WERI-Rb-1 (cell line): ENCODE measurements around the gene UIMC1.

Source experiments
- DNase-seq: peaks from one replicate; pipeline ENCODE4 v3.0.0-alpha.2; 2020
- H3K27ac ChIP-seq: fragments of 250-450 bp; sonication (Bioruptor Pico); 2 replicates; pipeline ENCODE4 v1.5.1; 2020; ENCODE audit warnings: mild to moderate bottlenecking, moderate library complexity
- H3K27me3 ChIP-seq: fragments of 250-450 bp; sonication (Bioruptor Pico); 2 replicates; pipeline ENCODE4 v1.5.1; 2021; ENCODE audit warnings: mild to moderate bottlenecking, low read depth, moderate library complexity; ENCODE audit not compliant: insufficient read depth, severe bottlenecking
- H3K36me3 ChIP-seq: fragments of 250-450 bp; sonication (Bioruptor Pico); 2 replicates; pipeline ENCODE4 v1.5.1; 2020; ENCODE audit warnings: mild to moderate bottlenecking, moderate library complexity
- H3K4me3 ChIP-seq: 2 replicates; pipeline ENCODE4 v1.5.1; 2011; ENCODE audit warnings: low read depth, mild to moderate bottlenecking, control low read depth, low read length
- H3K9me3 ChIP-seq: fragments of 250-450 bp; sonication (Bioruptor Pico); 2 replicates; pipeline ENCODE4 v1.5.1; 2021; ENCODE audit warnings: mild to moderate bottlenecking, moderate library complexity; ENCODE audit not compliant: severe bottlenecking
- TF ChIP-seq, protein P1 (sequence below): IDR thresholded peaks from 2 replicates; pipeline ENCODE4 v1.5.1; 2011; ENCODE audit warnings: low read depth, mild to moderate bottlenecking, control low read depth, inconsistent platforms, low read length

The UIMC1 gene

DNA sequence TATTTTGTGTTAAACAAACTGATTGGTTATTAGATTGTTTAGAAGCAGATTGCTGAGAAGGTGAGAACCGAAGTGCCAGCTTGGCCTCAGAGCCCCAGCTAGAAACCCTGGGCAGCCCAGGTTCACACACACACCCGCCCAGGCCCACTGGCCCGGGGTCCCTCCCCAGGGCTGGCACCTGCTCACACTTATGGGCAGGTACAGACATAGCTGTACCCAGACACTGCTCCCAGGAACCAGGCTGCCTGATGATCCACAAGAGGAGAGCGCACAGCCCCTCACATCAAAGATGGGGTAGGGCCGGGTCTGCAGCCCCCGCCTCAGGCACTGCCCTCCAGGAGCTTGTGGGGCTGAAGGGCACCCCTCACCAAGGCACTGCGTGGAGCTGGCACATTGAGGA, 140.6 kb downstream of the UIMC1 start:
- no peak overlapping the region for H3K4me3 ChIP-seq
- H3K27ac ChIP-seq = no peak overlapping the region
- H3K9me3 ChIP-seq = no peaks in the 10 kb centered on the region
- TF ChIP-seq, protein P1, sequence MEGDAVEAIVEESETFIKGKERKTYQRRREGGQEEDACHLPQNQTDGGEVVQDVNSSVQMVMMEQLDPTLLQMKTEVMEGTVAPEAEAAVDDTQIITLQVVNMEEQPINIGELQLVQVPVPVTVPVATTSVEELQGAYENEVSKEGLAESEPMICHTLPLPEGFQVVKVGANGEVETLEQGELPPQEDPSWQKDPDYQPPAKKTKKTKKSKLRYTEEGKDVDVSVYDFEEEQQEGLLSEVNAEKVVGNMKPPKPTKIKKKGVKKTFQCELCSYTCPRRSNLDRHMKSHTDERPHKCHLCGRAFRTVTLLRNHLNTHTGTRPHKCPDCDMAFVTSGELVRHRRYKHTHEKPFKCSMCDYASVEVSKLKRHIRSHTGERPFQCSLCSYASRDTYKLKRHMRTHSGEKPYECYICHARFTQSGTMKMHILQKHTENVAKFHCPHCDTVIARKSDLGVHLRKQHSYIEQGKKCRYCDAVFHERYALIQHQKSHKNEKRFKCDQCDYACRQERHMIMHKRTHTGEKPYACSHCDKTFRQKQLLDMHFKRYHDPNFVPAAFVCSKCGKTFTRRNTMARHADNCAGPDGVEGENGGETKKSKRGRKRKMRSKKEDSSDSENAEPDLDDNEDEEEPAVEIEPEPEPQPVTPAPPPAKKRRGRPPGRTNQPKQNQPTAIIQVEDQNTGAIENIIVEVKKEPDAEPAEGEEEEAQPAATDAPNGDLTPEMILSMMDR = no peak
- DNase-seq = no peak
- no peaks in the 10 kb centered on the region for H3K27me3 ChIP-seq
- H3K36me3 ChIP-seq = no peaks in the 10 kb centered on the region

DNA sequence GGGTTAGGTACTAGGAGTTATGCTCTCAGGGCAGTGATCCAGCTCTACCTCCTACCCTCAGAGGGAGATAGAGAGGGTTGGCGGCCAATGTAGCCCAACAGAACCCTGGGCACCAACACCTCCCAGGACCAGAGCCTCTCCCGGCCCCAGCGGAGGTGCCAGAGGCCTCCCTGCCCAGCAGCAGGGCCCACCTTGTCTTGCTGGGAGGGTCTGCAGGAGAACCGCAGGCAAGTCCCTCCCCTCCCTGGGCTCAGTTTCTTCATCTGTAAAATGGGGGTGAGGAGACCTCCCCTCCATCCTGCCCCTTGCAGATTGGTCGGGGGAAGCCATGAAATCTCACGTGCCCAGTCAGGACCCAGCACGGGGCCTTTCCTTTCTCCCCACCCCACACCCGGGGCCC, 141.8 kb downstream of the UIMC1 start:
- Histone ChIP-seq H3K36me3 (no peaks in the 10 kb centered on the region), H3K27me3 (no peaks in the 10 kb centered on the region), H3K4me3 (no peak overlapping the region), H3K9me3 (no peaks in the 10 kb centered on the region), H3K27ac (no peak overlapping the region)
- no peak for DNase-seq
- TF ChIP-seq, protein P1 = no peak

DNA sequence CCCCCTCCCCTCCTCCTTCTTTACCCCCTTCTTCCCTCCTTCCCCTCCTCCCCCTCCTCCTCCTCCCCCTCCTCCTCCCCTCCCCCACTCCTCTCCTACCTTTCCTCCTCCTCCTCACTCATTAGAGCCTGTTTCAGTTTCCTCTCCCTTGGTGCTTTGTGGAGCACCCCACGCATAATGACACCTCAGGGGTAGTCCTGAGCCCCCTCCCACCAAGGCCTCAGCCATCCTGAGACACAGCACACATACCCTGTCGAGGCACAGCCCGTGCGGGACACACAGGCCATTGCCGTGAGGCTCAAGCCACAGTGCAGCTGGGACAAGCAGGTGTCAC, 142.8 kb downstream of the UIMC1 start:
- Histone ChIP-seq H3K4me3 (no peak overlapping the region), H3K27ac (no peak overlapping the region), H3K27me3 (no peaks in the 10 kb centered on the region), H3K36me3 (no peaks in the 10 kb centered on the region), H3K9me3 (no peaks in the 10 kb centered on the region)
- TF ChIP-seq, protein P1 = no peak
- no peak for DNase-seq

DNA sequence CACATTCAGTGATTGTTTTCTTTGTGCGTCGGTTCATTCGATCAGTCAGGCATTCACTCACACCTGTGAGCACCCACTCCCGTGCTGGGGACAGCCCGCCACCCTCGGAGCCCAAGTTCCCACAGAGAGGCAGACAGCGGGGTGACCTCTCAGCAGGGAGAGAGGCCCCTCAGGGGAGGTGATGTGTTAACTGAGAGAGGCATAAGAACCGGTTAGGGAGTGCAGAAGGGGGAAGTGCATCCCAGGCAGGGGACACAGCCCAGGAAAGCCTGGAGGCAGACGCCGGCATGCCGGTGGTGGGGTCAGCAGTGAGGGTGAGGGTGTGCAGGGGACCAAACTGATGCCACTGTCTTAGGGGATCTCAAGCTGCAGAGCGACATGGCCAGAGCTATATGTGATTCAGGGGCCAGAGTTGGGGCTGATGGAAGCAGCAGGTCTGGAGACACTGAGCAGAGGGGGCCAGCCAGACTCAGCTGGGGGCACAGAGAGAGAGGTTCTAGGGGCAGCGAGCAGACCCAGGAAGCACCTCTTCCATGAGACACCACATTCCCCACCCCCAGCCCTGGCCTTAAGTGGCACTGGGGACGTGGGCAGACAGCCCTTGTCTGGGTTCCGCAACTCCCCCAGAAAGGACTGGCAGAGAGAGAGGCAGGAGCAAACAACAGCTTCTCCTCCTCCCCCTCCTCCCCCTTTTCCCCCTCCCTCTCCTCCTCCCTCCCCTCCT, 143.4 kb downstream of the UIMC1 start:
- H3K36me3 ChIP-seq = no peaks in the 10 kb centered on the region
- H3K27ac ChIP-seq = no peak overlapping the region
- H3K9me3 ChIP-seq = no peaks in the 10 kb centered on the region
- no peaks in the 10 kb centered on the region for H3K27me3 ChIP-seq
- no peak overlapping the region for H3K4me3 ChIP-seq
- TF ChIP-seq, protein P1 = no peak
- DNase-seq = no peak

DNA sequence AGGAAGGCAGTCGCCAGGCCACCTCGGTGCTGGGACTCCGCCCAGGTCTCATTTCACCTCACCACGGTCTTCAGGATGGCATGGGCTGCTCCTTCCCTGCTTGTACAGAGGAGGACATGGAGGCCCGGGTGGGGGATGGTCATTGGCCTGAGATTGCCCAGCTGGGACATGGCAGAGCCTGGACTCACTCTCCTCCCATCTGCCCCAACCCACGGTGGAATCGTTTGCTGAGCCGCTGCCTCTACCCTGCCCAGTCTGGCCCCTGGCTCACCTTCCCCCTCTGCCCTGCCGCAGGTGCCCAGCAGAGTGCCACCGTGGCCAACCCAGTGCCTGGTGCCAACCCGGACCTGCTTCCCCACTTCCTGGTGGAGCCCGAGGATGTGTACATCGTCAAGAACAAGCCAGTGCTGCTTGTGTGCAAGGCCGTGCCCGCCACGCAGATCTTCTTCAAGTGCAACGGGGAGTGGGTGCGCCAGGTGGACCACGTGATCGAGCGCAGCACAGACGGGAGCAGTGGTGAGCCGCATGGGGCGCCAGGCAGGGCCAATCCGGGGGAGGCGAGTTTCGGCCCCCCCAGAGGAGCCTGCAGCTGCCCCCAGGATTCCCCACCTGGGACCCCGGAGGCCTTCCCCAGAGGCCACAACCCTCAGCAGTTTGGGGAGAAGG, 144.1 kb downstream of the UIMC1 start:
- H3K9me3 ChIP-seq = no peaks in the 10 kb centered on the region
- no peaks in the 10 kb centered on the region for H3K36me3 ChIP-seq
- no peaks in the 10 kb centered on the region for H3K27me3 ChIP-seq
- TF ChIP-seq, protein P1 = no peak
- no peak overlapping the region for H3K4me3 ChIP-seq
- no peak overlapping the region for H3K27ac ChIP-seq
- DNase-seq = no peak
